GM20000 (cell line): ENCODE measurements around the gene BORCS5.
"Not testable (repeated sequence)": the region's sequence is repeated elsewhere in the genome, so short reads cannot be mapped to it uniquely, and the experiment has no call there.

Experiments
- DNase-seq: peaks from one replicate; pipeline ENCODE4 v3.0.0; 2012; ENCODE audit warnings: low spot score
- CTCF ChIP-seq: IDR thresholded peaks from 2 replicates; pipeline ENCODE4 v1.5.1; 2012; ENCODE audit warnings: mild to moderate bottlenecking, control low read depth; ENCODE audit errors: extremely low read depth, missing control alignments

The BORCS5 gene

GRCh38 chr12:12349711-12350665 is 6.9 kb upstream of the BORCS5 start, which contains the start of gene MANSC1:
Gene MANSC1, minus strand, starts transcription at chr12:12350242. Its CDS starts 6,928 bp downstream, at chr12:12343314.
- peak; percentile 58 for DNase-seq

GRCh38 chr12:12350868-12351463 is 5.9 kb upstream of the BORCS5 start:
- no peak for DNase-seq
- TF ChIP-seq CTCF = no peak

More at GRCh38 chr12:12349711-12350665, 6.9 kb upstream of the BORCS5 start, which contains the start of gene MANSC1:
- TF ChIP-seq CTCF = peak; percentile 17

- not testable (repeated sequence) for DNase-seq
Observed at GRCh38 chr12:12351468-12352185, 5.3 kb upstream of the BORCS5 start.

GRCh38 chr12:12353276-12353675 is 3.6 kb upstream of the BORCS5 start:
- DNase-seq = no peak
- no peak for TF ChIP-seq CTCF

GRCh38 chr12:12353807-12354206 is 3.1 kb upstream of the BORCS5 start:
- no peak for TF ChIP-seq CTCF
- no peak for DNase-seq

- DNase-seq = no peak
- no peak for TF ChIP-seq CTCF
Observed at GRCh38 chr12:12356467-12356895, 397 bp upstream of the BORCS5 start.

GRCh38 chr12:12357719-12358461 is 1.0 kb downstream of the BORCS5 start:
- peak; percentile 47 for DNase-seq
- TF ChIP-seq CTCF = no peak
